Measurements from ENCODE around the gene NTM.
"Not testable (repeated sequence)": the region's sequence is repeated elsewhere in the genome, so short reads cannot be mapped to it uniquely, and the experiment has no call there.

The NTM gene

GRCh38 chr11:131491503-131491902 lies 121.1 kb downstream of the NTM start:
- peaks cover 56% of the 10 kb centered on the region for H3K4me1 ChIP-seq
- H3K27ac ChIP-seq = no peak overlapping the region
- no peak overlapping the region for H3K4me2 ChIP-seq (ENCODE audit: low read length)
- no peak overlapping the region for H3K9ac ChIP-seq
- H3K4me3 ChIP-seq (ENCODE audit: low read depth, low read length) = no peak overlapping the region
- H3K9me3 ChIP-seq (ENCODE audit: control insufficient read depth, low read length) = no peaks in the 10 kb centered on the region
- no peaks in the 10 kb centered on the region for H3K27me3 ChIP-seq (ENCODE audit: control insufficient read depth, insufficient read depth, low read length)
- H2AFZ ChIP-seq = no peak overlapping the region
- no peaks in the 10 kb centered on the region for H3K79me2 ChIP-seq
- TF ChIP-seq CTCF (IDR thresholded peaks at IDR 0.05) = no peak
- H3K36me3 ChIP-seq (ENCODE audit: control insufficient read depth, insufficient read depth, low read length) = no peaks in the 10 kb centered on the region

- no peak overlapping the region for H3K4me3 ChIP-seq (ENCODE audit: low read depth, low read length)
- peak overlapping the region; percentile 13 for H3K4me2 ChIP-seq (ENCODE audit: low read length)
- H3K36me3 ChIP-seq (ENCODE audit: control insufficient read depth, insufficient read depth, low read length) = no peaks in the 10 kb centered on the region
- TF ChIP-seq CTCF (IDR thresholded peaks at IDR 0.05) = no peak
- peaks cover 37% of the 10 kb centered on the region for H3K4me1 ChIP-seq
- no peaks in the 10 kb centered on the region for H3K79me2 ChIP-seq
- H3K27me3 ChIP-seq (ENCODE audit: control insufficient read depth, insufficient read depth, low read length) = no peaks in the 10 kb centered on the region
- H3K9me3 ChIP-seq (ENCODE audit: control insufficient read depth, low read length) = no peaks in the 10 kb centered on the region
- peak overlapping the region; percentile 83 for H2AFZ ChIP-seq
- peak overlapping the region; percentile 84 for H3K27ac ChIP-seq
- H3K9ac ChIP-seq = no peak overlapping the region
Measured at GRCh38 chr11:131495423-131495822, 125.0 kb downstream of the NTM start.

GRCh38 chr11:131497686-131498085 lies 127.3 kb downstream of the NTM start:
- H3K36me3 ChIP-seq (ENCODE audit: control insufficient read depth, insufficient read depth, low read length); H3K27me3 ChIP-seq (ENCODE audit: control insufficient read depth, insufficient read depth, low read length); H2AFZ ChIP-seq; H3K9ac ChIP-seq; H3K9me3 ChIP-seq (ENCODE audit: control insufficient read depth, low read length); H3K4me3 ChIP-seq (ENCODE audit: low read depth, low read length); H3K79me2 ChIP-seq; H3K27ac ChIP-seq; H3K4me2 ChIP-seq (ENCODE audit: low read length): not testable (repeated sequence)
- H3K4me1 ChIP-seq = peaks cover 28% of the 10 kb centered on the region

GRCh38 chr11:131498631-131499160 lies 128.3 kb downstream of the NTM start:
- peaks cover 30% of the 10 kb centered on the region for H3K4me1 ChIP-seq
- no peaks in the 10 kb centered on the region for H3K27me3 ChIP-seq (ENCODE audit: control insufficient read depth, insufficient read depth, low read length)
- no peaks in the 10 kb centered on the region for H3K9me3 ChIP-seq (ENCODE audit: control insufficient read depth, low read length)
- no peak overlapping the region for H3K4me2 ChIP-seq (ENCODE audit: low read length)
- H3K9ac ChIP-seq = no peak overlapping the region
- H3K79me2 ChIP-seq = no peaks in the 10 kb centered on the region
- no peak for TF ChIP-seq CTCF (IDR thresholded peaks at IDR 0.05)
- no peaks in the 10 kb centered on the region for H3K36me3 ChIP-seq (ENCODE audit: control insufficient read depth, insufficient read depth, low read length)
- H2AFZ ChIP-seq = no peak overlapping the region
- no peak overlapping the region for H3K4me3 ChIP-seq (ENCODE audit: low read depth, low read length)
- no peak overlapping the region for H3K27ac ChIP-seq

- Histone ChIP-seq H3K36me3 (ENCODE audit: control insufficient read depth, insufficient read depth, low read length) (no peaks in the 10 kb centered on the region), H3K4me2 (ENCODE audit: low read length) (no peak overlapping the region), H3K9ac (no peak overlapping the region), H3K79me2 (no peaks in the 10 kb centered on the region), H3K9me3 (ENCODE audit: control insufficient read depth, low read length) (no peaks in the 10 kb centered on the region), H3K27ac (no peak overlapping the region), H3K4me1 (peaks cover 29% of the 10 kb centered on the region), H3K27me3 (ENCODE audit: control insufficient read depth, insufficient read depth, low read length) (no peaks in the 10 kb centered on the region), H3K4me3 (ENCODE audit: low read depth, low read length) (no peak overlapping the region), H2AFZ (no peak overlapping the region)
- TF ChIP-seq CTCF (IDR thresholded peaks at IDR 0.05) = no peak
Measured at GRCh38 chr11:131499199-131499598, 128.8 kb downstream of the NTM start.

Measured in parathyroid adenoma (tissue), 2 donors.